HG03342 (cell line): ENCODE results near the gene FBXW9.
"Not testable (repeated sequence)": the region's sequence is repeated elsewhere in the genome, so short reads cannot be mapped to it uniquely, and the experiment has no call there.

ENCODE experiments used
- ATAC-seq: cut with Tn5 transposase; IDR thresholded peaks from one replicate; pipeline ENCODE4 v1.9.1; 2021; ENCODE audit warnings: mild to moderate bottlenecking, moderate library complexity; ENCODE audit not compliant: unreplicated experiment

The FBXW9 gene

GRCh38 chr19:12696366-12697335, at the start of gene FBXW9:
Gene FBXW9 (minus strand): TSS chr19:12696631. CDS start chr19:12696581, 50 bp downstream.
- peak; percentile 72 for ATAC-seq

GRCh38 chr19:12745166-12745897, 48.9 kb upstream of the FBXW9 start:
- ATAC-seq = no peak

- no peak for ATAC-seq
Measured at GRCh38 chr19:12737835-12738351, 41.5 kb upstream of the FBXW9 start.

- peak; percentile 73 for ATAC-seq
Measured at GRCh38 chr19:12736995-12737834, 40.8 kb upstream of the FBXW9 start, which contains the start of gene GET3. Gene GET3 (plus strand): TSS chr19:12737497. CDS start chr19:12737506, 9 bp downstream.

GRCh38 chr19:12733369-12734214, 37.2 kb upstream of the FBXW9 start:
- no peak for ATAC-seq

GRCh38 chr19:12731337-12731736, 34.9 kb upstream of the FBXW9 start:
- ATAC-seq = no peak

- ATAC-seq = no peak
Measured at GRCh38 chr19:12730064-12730463, 33.6 kb upstream of the FBXW9 start.

- no peak for ATAC-seq
Measured at GRCh38 chr19:12727745-12728433, 31.5 kb upstream of the FBXW9 start.

- ATAC-seq = no peak
Measured at GRCh38 chr19:12726988-12727316, 30.5 kb upstream of the FBXW9 start.

GRCh38 chr19:12725612-12726011, 29.2 kb upstream of the FBXW9 start:
- ATAC-seq = not testable (repeated sequence)

- ATAC-seq = no peak
Measured at GRCh38 chr19:12723641-12724426, 27.4 kb upstream of the FBXW9 start, which contains the start of gene TNPO2. Gene TNPO2 (minus strand): TSS chr19:12723932. CDS start chr19:12720977, 2,955 bp downstream.

GRCh38 chr19:12723381-12723640, 26.9 kb upstream of the FBXW9 start:
- ATAC-seq = no peak

- ATAC-seq = peak; percentile 74
Measured at GRCh38 chr19:12722566-12723380, 26.3 kb upstream of the FBXW9 start.

- peak; percentile 23 for ATAC-seq
Measured at GRCh38 chr19:12721656-12722565, 25.5 kb upstream of the FBXW9 start.

GRCh38 chr19:12720851-12721655, 24.6 kb upstream of the FBXW9 start:
- ATAC-seq = no peak

- ATAC-seq = no peak
Measured at GRCh38 chr19:12720296-12720695, 23.9 kb upstream of the FBXW9 start.
